Panc1 (cell line): ENCODE data around the gene IGFBP6. TPM values are rescaled to one million over a fixed set of nuclear protein-coding genes. Genes with fewer than 3 reads are reported as not detected.
"Not testable (repeated sequence)": the region's sequence is repeated elsewhere in the genome, so short reads cannot be mapped to it uniquely, and the experiment has no call there.

ENCODE experiments used
- ATAC-seq: fragments of 200-7000 bp; cut with Tn5 transposase; 2 replicates; pipeline ENCODE4 v1.9.1; 2020; ENCODE audit warnings: mild to moderate bottlenecking, moderate library complexity
- BruUV-seq: library from RNA; stranded (reverse); fragments of 400-500 nt; replicated peaks from 2 replicates; lab custom pipeline; 2021; lab: Mats Ljungman, UMichigan
- CTCF ChIA-PET: fragments of 300-600 bp; sonication (Branson Sonifier 250); formaldehyde crosslinking; loops from one replicate; lab custom pipeline; 2022; ENCODE audit warnings: antibody characterized with exemption; lab: Charles Lee
- POLR2A ChIA-PET: fragments of 300-600 bp; sonication (Branson Sonifier 250); formaldehyde crosslinking; loops from one replicate; lab custom pipeline; 2022; ENCODE audit warnings: antibody characterized with exemption; lab: Charles Lee
- DNase-seq: peaks from one replicate; pipeline ENCODE4 v3.0.0-alpha.2; 2010; ENCODE audit warnings: low read depth, low spot score
- H3K27ac ChIP-seq: 2 replicates; pipeline ENCODE4 v1.5.1; 2011; ENCODE audit warnings: mild to moderate bottlenecking, low read length, inconsistent platforms
- H3K27me3 ChIP-seq: fragments of 200-500 bp; sonication (Bioruptor generic); 2 replicates; pipeline ENCODE4 v1.6.0; 2014; ENCODE audit warnings: low read length, inconsistent platforms; ENCODE audit not compliant: control insufficient read depth, insufficient read depth
- H3K36me3 ChIP-seq: fragments of 200-500 bp; sonication (Bioruptor generic); 2 replicates; pipeline ENCODE4 v1.5.1; 2014; ENCODE audit warnings: inconsistent platforms, mild to moderate bottlenecking, low read length, moderate library complexity; ENCODE audit not compliant: control insufficient read depth, insufficient read depth
- H3K4me1 ChIP-seq: 2 replicates; pipeline ENCODE4 v1.5.1; 2011; ENCODE audit warnings: inconsistent platforms, mild to moderate bottlenecking, low read length, moderate library complexity; ENCODE audit not compliant: control insufficient read depth, insufficient read depth
- H3K4me3 ChIP-seq, 2 experiments: 2 replicates each; pipeline ENCODE4 v1.5.1; 2011 to 2012; ENCODE audit warnings: low read depth in 2 of 2, low read length in 2 of 2, mild to moderate bottlenecking in 2 of 2, inconsistent platforms in 1 of 2, moderate library complexity in 1 of 2
- H3K9me3 ChIP-seq: fragments of 200-500 bp; sonication (Bioruptor generic); 2 replicates; pipeline ENCODE4 v1.5.1; 2014; ENCODE audit warnings: low read depth, mild to moderate bottlenecking, inconsistent platforms, low read length, moderate library complexity; ENCODE audit not compliant: control insufficient read depth, insufficient read depth
- POLR2AphosphoS5 ChIP-seq: IDR thresholded peaks from 2 replicates; pipeline ENCODE4 v1.6.1; 2012; ENCODE audit warnings: mild to moderate bottlenecking, low read depth, low read length, moderate library complexity
- SIN3A ChIP-seq: IDR thresholded peaks from 2 replicates; pipeline ENCODE4 v1.6.1; 2012; ENCODE audit warnings: low read depth, mild to moderate bottlenecking, low read length, moderate library complexity, borderline replicate concordance; ENCODE audit not compliant: insufficient read depth
- TCF7L2 ChIP-seq: IDR thresholded peaks from 2 replicates; pipeline ENCODE4 v1.6.1; 2011; ENCODE audit warnings: mild to moderate bottlenecking, low read depth, low read length, inconsistent platforms
- in situ Hi-C: cut with HindIII; loops from 2 replicates; pipeline ENCODE4 v1.10.0; 2016; ENCODE audit warnings: low sequenced_read_pairs, low pct_unique_long_range_greater_than_20kb
- intact Hi-C: fragments of 100-400 bp; cut with micrococcal nuclease; formaldehyde crosslinking; loops from one replicate; pipeline ENCODE4 v1.10.0; 2022; ENCODE audit not compliant: unreplicated experiment
- total RNA-seq: library from RNA; stranded (reverse); gene quantifications from one replicate; pipeline ENCODE4 v1.2.1, GENCODE V29; 2021; ENCODE audit not compliant: unreplicated experiment
- TF ChIP-seq, protein P1 (sequence below): fragments of 450-650 bp; IDR thresholded peaks from 2 replicates; pipeline ENCODE4 v1.5.1; 2017; ENCODE audit warnings: mild to moderate bottlenecking
- TF ChIP-seq, protein P2 (sequence below), 2 experiments: IDR thresholded peaks; 2 replicates each; pipeline ENCODE4 v1.6.1; 2011 to 2012; ENCODE audit warnings: low read depth in 2 of 2, control low read depth in 1 of 2, low read length in 1 of 2, mild to moderate bottlenecking in 1 of 2, moderate library complexity in 1 of 2; ENCODE audit not compliant: insufficient read depth in 1 of 2

Gene IGFBP6
- total RNA-seq, 1 experiment from 2014 or later: 4.7 TPM

DNA sequence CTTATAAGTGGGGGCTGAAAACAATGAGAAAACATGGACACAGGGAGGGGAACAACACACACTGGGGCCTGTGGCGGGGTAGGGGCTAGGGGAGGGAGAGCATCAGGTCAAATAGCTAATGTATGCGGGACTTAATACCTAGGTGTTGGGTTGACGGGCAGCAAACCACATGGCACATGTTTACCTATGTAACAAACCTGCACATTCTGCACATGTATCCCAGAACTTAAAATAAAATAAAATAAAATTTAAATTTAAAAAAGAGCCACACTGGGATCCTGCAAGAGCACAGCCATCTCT, 1.9 kb upstream of the IGFBP6 start:
- H3K27ac ChIP-seq, intact Hi-C loops, H3K36me3 ChIP-seq, H3K4me3 ChIP-seq, H3K27me3 ChIP-seq, H3K9me3 ChIP-seq, BruUV-seq, in situ Hi-C loops, DNase-seq, CTCF ChIA-PET, ATAC-seq: not testable (repeated sequence)
- H3K4me1 ChIP-seq: peaks cover 17% of the 10 kb centered on the region
- POLR2A ChIA-PET: interaction anchor here (0.6 kb wide), 1 partner anchor 9 kb away, joined by 12 read pairs; no protein-coding TSS in a partner anchor

DNA sequence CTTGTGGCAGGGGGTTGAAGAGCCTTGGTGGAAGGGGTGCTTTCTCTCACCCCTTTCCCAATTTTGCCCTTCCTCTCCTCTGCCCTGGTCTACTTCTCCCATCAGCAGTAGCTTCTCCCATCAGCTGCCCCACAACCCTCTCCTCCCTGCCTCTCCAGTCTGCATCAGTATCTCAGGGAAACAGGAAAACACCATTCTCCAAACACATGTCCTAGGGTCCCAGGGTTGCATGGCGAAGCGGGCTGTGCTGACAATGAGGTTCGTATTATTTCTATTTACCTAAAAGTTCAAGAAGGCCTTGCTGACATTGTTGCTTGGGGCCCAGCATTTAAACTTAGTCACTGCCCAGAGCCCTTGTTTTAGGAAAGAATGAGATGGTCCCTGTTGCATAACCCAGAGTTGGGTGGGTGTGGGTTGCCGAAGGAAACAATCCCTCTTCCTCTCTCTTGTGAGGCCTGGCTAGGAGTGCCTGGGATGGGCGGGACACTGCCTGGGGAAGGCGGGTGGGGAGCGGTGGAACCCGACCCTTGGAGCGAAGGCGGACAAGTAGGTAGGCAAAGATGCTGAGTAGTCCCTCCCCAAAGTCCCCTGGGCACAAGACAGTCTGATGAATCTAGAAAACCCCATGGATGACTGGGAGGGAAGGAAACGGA, 1.3 kb upstream of the IGFBP6 start:
- no TSS peak for BruUV-seq
- ChIA-PET CTCF (no interaction called here), POLR2A (no interaction called here)
- ATAC-seq: no peak
- in situ Hi-C loops (no loop called here), intact Hi-C loops (no loop called here)
- TF ChIP-seq, protein P1, sequence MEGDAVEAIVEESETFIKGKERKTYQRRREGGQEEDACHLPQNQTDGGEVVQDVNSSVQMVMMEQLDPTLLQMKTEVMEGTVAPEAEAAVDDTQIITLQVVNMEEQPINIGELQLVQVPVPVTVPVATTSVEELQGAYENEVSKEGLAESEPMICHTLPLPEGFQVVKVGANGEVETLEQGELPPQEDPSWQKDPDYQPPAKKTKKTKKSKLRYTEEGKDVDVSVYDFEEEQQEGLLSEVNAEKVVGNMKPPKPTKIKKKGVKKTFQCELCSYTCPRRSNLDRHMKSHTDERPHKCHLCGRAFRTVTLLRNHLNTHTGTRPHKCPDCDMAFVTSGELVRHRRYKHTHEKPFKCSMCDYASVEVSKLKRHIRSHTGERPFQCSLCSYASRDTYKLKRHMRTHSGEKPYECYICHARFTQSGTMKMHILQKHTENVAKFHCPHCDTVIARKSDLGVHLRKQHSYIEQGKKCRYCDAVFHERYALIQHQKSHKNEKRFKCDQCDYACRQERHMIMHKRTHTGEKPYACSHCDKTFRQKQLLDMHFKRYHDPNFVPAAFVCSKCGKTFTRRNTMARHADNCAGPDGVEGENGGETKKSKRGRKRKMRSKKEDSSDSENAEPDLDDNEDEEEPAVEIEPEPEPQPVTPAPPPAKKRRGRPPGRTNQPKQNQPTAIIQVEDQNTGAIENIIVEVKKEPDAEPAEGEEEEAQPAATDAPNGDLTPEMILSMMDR: no peak
- TF ChIP-seq, protein P2, sequence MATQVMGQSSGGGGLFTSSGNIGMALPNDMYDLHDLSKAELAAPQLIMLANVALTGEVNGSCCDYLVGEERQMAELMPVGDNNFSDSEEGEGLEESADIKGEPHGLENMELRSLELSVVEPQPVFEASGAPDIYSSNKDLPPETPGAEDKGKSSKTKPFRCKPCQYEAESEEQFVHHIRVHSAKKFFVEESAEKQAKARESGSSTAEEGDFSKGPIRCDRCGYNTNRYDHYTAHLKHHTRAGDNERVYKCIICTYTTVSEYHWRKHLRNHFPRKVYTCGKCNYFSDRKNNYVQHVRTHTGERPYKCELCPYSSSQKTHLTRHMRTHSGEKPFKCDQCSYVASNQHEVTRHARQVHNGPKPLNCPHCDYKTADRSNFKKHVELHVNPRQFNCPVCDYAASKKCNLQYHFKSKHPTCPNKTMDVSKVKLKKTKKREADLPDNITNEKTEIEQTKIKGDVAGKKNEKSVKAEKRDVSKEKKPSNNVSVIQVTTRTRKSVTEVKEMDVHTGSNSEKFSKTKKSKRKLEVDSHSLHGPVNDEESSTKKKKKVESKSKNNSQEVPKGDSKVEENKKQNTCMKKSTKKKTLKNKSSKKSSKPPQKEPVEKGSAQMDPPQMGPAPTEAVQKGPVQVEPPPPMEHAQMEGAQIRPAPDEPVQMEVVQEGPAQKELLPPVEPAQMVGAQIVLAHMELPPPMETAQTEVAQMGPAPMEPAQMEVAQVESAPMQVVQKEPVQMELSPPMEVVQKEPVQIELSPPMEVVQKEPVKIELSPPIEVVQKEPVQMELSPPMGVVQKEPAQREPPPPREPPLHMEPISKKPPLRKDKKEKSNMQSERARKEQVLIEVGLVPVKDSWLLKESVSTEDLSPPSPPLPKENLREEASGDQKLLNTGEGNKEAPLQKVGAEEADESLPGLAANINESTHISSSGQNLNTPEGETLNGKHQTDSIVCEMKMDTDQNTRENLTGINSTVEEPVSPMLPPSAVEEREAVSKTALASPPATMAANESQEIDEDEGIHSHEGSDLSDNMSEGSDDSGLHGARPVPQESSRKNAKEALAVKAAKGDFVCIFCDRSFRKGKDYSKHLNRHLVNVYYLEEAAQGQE (IDR thresholded peaks at IDR 0.05; ENCODE audit: insufficient read depth in 1 of 2, low read depth in 2 of 2, low read length in 1 of 2): no peak
- TF ChIP-seq SIN3A (no peak), TCF7L2 (no peak), POLR2AphosphoS5 (no peak)
- Histone ChIP-seq H3K4me3 (no peak overlapping the region), H3K27me3 (no peaks in the 10 kb centered on the region), H3K4me1 (peaks cover 17% of the 10 kb centered on the region), H3K9me3 (no peaks in the 10 kb centered on the region), H3K27ac (no peak overlapping the region), H3K36me3 (no peaks in the 10 kb centered on the region)
- no peak for DNase-seq

DNA sequence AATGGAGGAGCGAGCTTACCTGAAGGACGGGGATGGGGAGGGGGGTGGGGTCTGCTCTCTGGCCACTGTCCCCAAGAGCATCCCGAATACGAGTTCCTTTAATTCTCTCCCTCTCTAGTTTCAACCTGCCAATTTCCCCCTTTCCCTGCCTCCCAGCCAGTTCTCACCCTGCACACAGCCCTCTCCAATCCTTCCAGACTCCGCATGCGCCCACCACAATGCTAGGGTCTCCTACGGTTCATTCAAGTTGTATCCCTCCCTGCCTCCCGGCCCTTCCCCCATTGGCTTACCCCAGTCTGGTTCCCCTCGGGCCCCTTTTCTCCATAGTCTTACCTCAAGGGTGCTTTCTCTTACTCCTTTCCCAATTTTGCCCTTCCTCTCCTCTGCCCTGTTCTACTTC, 708 bp upstream of the IGFBP6 start:
- intact Hi-C loops (no loop called here), in situ Hi-C loops (no loop called here)
- BruUV-seq: no TSS peak
- Histone ChIP-seq H3K4me1 (peaks cover 17% of the 10 kb centered on the region), H3K27me3 (no peaks in the 10 kb centered on the region), H3K9me3 (no peaks in the 10 kb centered on the region), H3K36me3 (no peaks in the 10 kb centered on the region), H3K4me3 (peak overlapping the region; percentile 52 to 70; a peak in 2 of 4 replicates), H3K27ac (no peak overlapping the region)
- TF ChIP-seq TCF7L2 (no peak), POLR2AphosphoS5 (no peak), SIN3A (no peak)
- TF ChIP-seq, protein P1: no peak
- TF ChIP-seq, protein P2 (IDR thresholded peaks at IDR 0.05; ENCODE audit: insufficient read depth in 1 of 2, low read depth in 2 of 2, low read length in 1 of 2): no peak
- POLR2A ChIA-PET: no interaction called here
- ATAC-seq: no peak
- CTCF ChIA-PET: no interaction called here
- DNase-seq: no peak
